Measurements from ENCODE around the gene PIP4K2C.
"Not testable (repeated sequence)": the region's sequence is repeated elsewhere in the genome, so short reads cannot be mapped to it uniquely, and the experiment has no call there.

Gene PIP4K2C

DNA sequence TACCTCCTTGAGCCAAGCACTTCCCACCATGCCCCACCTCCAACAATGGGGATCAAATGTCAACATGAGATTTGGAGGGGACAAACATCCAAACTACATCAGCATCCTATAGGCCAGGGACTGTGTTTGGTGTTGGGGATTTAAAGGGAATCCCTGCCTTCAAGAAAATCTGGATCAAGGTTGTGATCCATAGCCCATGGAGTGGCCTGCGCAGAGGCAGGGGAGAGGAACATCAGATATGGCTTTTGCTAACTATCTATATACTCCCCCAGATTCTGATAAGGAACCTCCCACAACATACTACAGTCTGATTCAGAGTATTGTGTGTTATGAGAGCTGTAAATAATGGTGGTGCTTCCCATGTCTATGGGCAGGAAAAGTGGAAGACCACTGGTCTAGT is 36.1 kb upstream of the PIP4K2C start:
- no peak for DNase-seq (ENCODE audit: extremely low spot score)
- TF ChIP-seq CTCF (IDR thresholded peaks at IDR 0.05; ENCODE audit: control extremely low read depth, extremely low read depth, low read depth, missing control alignments) = no peak
- ChIA-PET CTCF (interaction anchor here (4.1 kb wide), 1 partner anchor 28 kb away, joined by 27 read pairs; no protein-coding TSS in a partner anchor), POLR2A (no interaction called here)

DNA sequence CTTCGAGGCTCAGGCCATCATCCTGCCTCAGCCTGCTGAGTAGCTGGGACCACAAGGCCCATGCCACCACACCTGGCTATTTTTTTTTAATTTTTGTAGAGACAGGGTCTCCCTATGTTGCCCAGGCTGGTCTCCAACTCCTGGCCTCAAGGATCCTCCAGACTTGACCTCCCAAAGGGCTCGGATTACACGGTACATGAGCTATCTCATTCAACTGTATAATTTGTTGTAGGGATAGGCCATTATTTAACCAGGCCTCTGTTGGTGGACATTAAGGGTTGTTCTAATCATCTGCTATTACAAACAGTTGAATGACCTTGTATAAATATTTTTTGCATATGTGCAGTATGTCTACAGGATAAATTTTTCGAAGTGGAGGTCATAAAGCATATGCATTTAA is 32.1 kb upstream of the PIP4K2C start:
- no peak for TF ChIP-seq CTCF (IDR thresholded peaks at IDR 0.05; ENCODE audit: control extremely low read depth, extremely low read depth, low read depth, missing control alignments)
- no peak for DNase-seq (ENCODE audit: extremely low spot score)
- CTCF ChIA-PET = interaction anchor here (1.0 to 1.9 kb wide), 2 partner anchors 24 to 34 kb away, joined by 3 to 4 read pairs; no protein-coding TSS in a partner anchor
- POLR2A ChIA-PET = no interaction called here

GRCh38 chr12:57560516-57560915 is 30.5 kb upstream of the PIP4K2C start:
- TF ChIP-seq CTCF (IDR thresholded peaks at IDR 0.05; ENCODE audit: control extremely low read depth, extremely low read depth, low read depth, missing control alignments) = no peak
- POLR2A ChIA-PET = no interaction called here
- no peak for DNase-seq (ENCODE audit: extremely low spot score)
- CTCF ChIA-PET = interaction anchor here (0.9 to 2.3 kb wide), 3 partner anchors 23 to 60 kb away, joined by 3 to 9 read pairs (median 4); no protein-coding TSS in a partner anchor

GRCh38 chr12:57561117-57561516 is 29.9 kb upstream of the PIP4K2C start:
- POLR2A ChIA-PET; DNase-seq (ENCODE audit: extremely low spot score): not testable (repeated sequence)
- CTCF ChIA-PET = interaction anchor here (0.9 to 2.3 kb wide), 3 partner anchors 10 to 59 kb away, joined by 3 to 9 read pairs (median 4); no protein-coding TSS in a partner anchor

- ChIA-PET CTCF (interaction anchor here (12.9 kb wide), 1 partner anchor 20 kb away, joined by 134 read pairs; no protein-coding TSS in a partner anchor), POLR2A (no interaction called here)
- DNase-seq (ENCODE audit: extremely low spot score) = no peak
- TF ChIP-seq CTCF (IDR thresholded peaks at IDR 0.05; ENCODE audit: control extremely low read depth, extremely low read depth, low read depth, missing control alignments) = no peak
Measured at GRCh38 chr12:57563358-57563757, 27.6 kb upstream of the PIP4K2C start.

GRCh38 chr12:57564178-57564740 is 26.7 kb upstream of the PIP4K2C start:
- TF ChIP-seq CTCF (IDR thresholded peaks at IDR 0.05; ENCODE audit: control extremely low read depth, extremely low read depth, low read depth, missing control alignments) = no peak

GRCh38 chr12:57568838-57569237 is 22.2 kb upstream of the PIP4K2C start:
- TF ChIP-seq CTCF (IDR thresholded peaks at IDR 0.05; ENCODE audit: control extremely low read depth, extremely low read depth, low read depth, missing control alignments) = no peak
- ChIA-PET POLR2A (no interaction called here), CTCF (interaction anchor here (1.6 to 12.9 kb wide), 2 partner anchors 14 to 125 kb away, joined by 3 to 134 read pairs; partner anchors contain the start of gene OS9)
- DNase-seq (ENCODE audit: extremely low spot score) = no peak

More at GRCh38 chr12:57564178-57564740, 26.7 kb upstream of the PIP4K2C start:
- ChIA-PET CTCF (interaction anchor here (12.9 kb wide), 1 partner anchor 19 kb away, joined by 134 read pairs; no protein-coding TSS in a partner anchor), POLR2A (no interaction called here)
- no peak for DNase-seq (ENCODE audit: extremely low spot score)

Measured in GM10248 (cell line).